AG10803 (cell line): ENCODE results near the gene VMO1.

Experiments
- DNase-seq: peaks from one replicate; pipeline ENCODE4 v3.0.0; 2010; ENCODE audit warnings: low read depth
- H3K4me3 ChIP-seq: 2 replicates; pipeline ENCODE4 v1.5.1; 2011; ENCODE audit warnings: mild to moderate bottlenecking, low read length, control low read depth
- TF ChIP-seq, protein P1 (sequence below): conservative IDR thresholded peaks from 2 replicates; pipeline ENCODE4 v1.5.1; 2011; ENCODE audit warnings: mild to moderate bottlenecking, low read length, control low read depth, inconsistent platforms

Gene VMO1

GRCh38 chr17:4772235-4772613 lies 13.9 kb downstream of the VMO1 start:
- no peak for DNase-seq
- TF ChIP-seq, protein P1, sequence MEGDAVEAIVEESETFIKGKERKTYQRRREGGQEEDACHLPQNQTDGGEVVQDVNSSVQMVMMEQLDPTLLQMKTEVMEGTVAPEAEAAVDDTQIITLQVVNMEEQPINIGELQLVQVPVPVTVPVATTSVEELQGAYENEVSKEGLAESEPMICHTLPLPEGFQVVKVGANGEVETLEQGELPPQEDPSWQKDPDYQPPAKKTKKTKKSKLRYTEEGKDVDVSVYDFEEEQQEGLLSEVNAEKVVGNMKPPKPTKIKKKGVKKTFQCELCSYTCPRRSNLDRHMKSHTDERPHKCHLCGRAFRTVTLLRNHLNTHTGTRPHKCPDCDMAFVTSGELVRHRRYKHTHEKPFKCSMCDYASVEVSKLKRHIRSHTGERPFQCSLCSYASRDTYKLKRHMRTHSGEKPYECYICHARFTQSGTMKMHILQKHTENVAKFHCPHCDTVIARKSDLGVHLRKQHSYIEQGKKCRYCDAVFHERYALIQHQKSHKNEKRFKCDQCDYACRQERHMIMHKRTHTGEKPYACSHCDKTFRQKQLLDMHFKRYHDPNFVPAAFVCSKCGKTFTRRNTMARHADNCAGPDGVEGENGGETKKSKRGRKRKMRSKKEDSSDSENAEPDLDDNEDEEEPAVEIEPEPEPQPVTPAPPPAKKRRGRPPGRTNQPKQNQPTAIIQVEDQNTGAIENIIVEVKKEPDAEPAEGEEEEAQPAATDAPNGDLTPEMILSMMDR: no peak
- no peak overlapping the region for H3K4me3 ChIP-seq

- no peak for DNase-seq
- H3K4me3 ChIP-seq: no peak within 1 kb of the TSS
- TF ChIP-seq, protein P1: no peak
Measured at GRCh38 chr17:4771519-4772234, 14.5 kb downstream of the VMO1 start, which contains the start of gene TM4SF5. TM4SF5 (plus strand) TSS chr17:4771886; CDS start chr17:4771923, 37 bp downstream.

DNA sequence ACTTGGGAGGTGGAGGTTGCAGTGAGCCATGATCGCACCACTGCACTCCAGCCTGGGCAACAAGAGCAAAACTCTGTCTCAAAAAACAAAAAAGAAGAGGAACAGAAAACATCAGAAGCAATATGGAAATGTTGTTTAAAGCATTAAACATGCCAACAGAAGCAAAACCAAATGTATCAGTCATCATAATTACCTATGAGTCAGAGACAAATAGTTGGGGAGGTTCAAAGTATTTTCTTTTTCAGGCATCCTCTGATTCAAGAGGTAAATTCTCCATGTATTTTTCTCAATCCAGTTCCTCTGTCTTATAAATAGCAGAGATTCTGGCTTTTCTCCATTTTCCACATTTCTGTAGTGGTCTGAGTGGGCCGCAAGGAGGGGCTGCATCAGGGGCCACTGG lies 16.5 kb downstream of the VMO1 start:
- DNase-seq: peak; percentile 10
- no peak overlapping the region for H3K4me3 ChIP-seq
- TF ChIP-seq, protein P1: no peak

DNA sequence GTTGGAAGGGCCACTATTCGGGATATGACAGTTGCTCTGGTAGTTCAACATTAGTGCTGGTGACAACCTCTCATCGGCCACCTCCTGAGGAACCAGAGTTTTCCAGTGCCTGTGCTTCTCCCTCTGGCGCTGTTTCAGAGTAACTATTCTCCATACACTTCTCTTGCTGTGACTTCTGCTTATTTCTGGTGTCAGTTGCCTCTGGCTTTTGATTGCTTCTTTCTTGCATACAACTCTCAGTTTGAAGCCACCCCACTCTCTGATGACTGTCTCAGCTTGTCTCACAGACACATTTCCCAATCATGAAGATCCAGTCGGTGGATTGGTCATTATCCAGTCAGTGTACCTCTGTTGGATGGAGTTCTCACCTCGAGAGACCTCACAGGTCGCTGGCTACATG lies 17.9 kb downstream of the VMO1 start:
- TF ChIP-seq, protein P1: no peak
- DNase-seq: no peak
- no peak overlapping the region for H3K4me3 ChIP-seq

DNA sequence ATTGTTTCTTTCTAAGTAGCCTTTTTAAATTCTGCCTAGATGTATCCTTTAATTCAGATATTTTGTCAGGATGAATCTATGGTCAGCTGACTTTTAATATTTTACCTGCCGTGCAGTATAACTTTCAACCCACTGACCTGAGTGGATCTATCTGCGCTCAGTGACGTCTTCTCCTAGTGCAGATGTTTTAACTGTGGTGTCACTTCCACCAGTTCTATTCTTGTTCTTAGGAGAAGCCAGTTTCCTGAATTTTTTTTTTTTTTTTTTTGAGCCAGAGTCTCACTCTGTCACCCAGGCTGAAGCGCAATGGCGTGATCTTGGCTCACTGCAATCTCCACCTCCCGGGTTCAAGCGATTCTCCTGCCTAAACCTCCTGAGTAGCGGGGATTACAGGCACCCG lies 19.4 kb downstream of the VMO1 start:
- H3K4me3 ChIP-seq: no peak overlapping the region
- TF ChIP-seq, protein P1: no peak
- DNase-seq: no peak

- TF ChIP-seq, protein P1: no peak
- H3K4me3 ChIP-seq: no peak overlapping the region
- peak; percentile 13 for DNase-seq
Measured at GRCh38 chr17:4766201-4766600, 20.0 kb downstream of the VMO1 start.

DNA sequence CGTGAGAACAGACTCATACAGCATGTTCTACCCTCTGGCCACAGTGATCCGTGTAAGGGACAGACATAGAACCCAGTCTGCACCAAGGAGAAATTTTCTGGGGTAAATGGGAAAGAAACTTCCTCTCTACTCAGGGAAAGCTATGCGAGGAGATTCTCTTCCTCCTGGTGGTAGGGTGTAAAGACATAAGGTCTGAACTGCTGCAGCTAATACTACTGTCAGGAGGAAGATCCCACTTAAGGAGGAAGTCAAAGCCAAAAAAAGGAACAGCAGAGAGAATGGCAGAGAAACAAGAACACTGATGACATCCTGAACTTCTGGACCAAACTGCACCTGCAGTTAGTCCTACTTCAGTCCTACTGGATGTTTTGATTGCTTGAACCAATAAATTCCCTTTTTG lies 21.6 kb downstream of the VMO1 start:
- DNase-seq: no peak
- no peak overlapping the region for H3K4me3 ChIP-seq
- TF ChIP-seq, protein P1: no peak
